Putamen (tissue), 1 donor: ENCODE measurements around the gene SOAT2.
"Not testable (repeated sequence)": the region's sequence is repeated elsewhere in the genome, so short reads cannot be mapped to it uniquely, and the experiment has no call there.

ENCODE experiments used
- DNase-seq: peaks from one replicate; pipeline ENCODE4 v3.0.0-alpha.2; 2016; ENCODE audit warnings: low spot score

The SOAT2 gene

GRCh38 chr12:53105712-53106439 is 2.6 kb downstream of the SOAT2 start:
- no peak for DNase-seq

- DNase-seq = no peak
These were observed 3.8 kb downstream of the SOAT2 start for GRCh38 chr12:53107122-53107521.

- not testable (repeated sequence) for DNase-seq
These were observed 9.1 kb downstream of the SOAT2 start for GRCh38 chr12:53112431-53112830.

- DNase-seq = no peak
These were observed 9.9 kb downstream of the SOAT2 start for GRCh38 chr12:53113136-53113705.

- no peak for DNase-seq
These were observed 10.7 kb downstream of the SOAT2 start for GRCh38 chr12:53113951-53114350.

- no peak for DNase-seq
These were observed 12.0 kb downstream of the SOAT2 start for GRCh38 chr12:53115112-53115890.

GRCh38 chr12:53115891-53116648 is 12.8 kb downstream of the SOAT2 start:
- DNase-seq = no peak

GRCh38 chr12:53118751-53119300 is 15.5 kb downstream of the SOAT2 start:
- DNase-seq = no peak

GRCh38 chr12:53120685-53121525 is 17.6 kb downstream of the SOAT2 start:
- no peak for DNase-seq

- peak; percentile 18 for DNase-seq
These were observed 19.7 kb downstream of the SOAT2 start for GRCh38 chr12:53122961-53123468.

- no peak for DNase-seq
These were observed 20.5 kb downstream of the SOAT2 start for GRCh38 chr12:53123578-53124351.

- no peak for DNase-seq
These were observed 21.1 kb downstream of the SOAT2 start for GRCh38 chr12:53124352-53124723.

GRCh38 chr12:53127169-53127568 is 23.9 kb downstream of the SOAT2 start:
- no peak for DNase-seq

- no peak for DNase-seq
These were observed 25.7 kb downstream of the SOAT2 start for GRCh38 chr12:53128780-53129569.

- no peak for DNase-seq
These were observed 28.6 kb downstream of the SOAT2 start for GRCh38 chr12:53131844-53132243.

- DNase-seq = no peak
These were observed 30.4 kb downstream of the SOAT2 start for GRCh38 chr12:53133722-53134121.

- DNase-seq = no peak
These were observed 40.1 kb downstream of the SOAT2 start for GRCh38 chr12:53143355-53143754.

GRCh38 chr12:53145383-53146260 is 42.3 kb downstream of the SOAT2 start:
- no peak for DNase-seq
